GDM1 (cell line): ENCODE measurements around the gene ZNF674.

Source experiments
- DNase-seq: peaks from one replicate; lab custom pipeline; 2025; lab: John Stamatoyannopoulos, UW

Gene ZNF674

GRCh38 chrX:46545111-46546005 lies at the start of gene ZNF674:
ZNF674 (minus strand) TSS chrX:46545421; CDS start chrX:46542087, 3,334 bp downstream.
- DNase-seq: peak; percentile 78

- DNase-seq: no peak
These were observed 44.9 kb upstream of the ZNF674 start for GRCh38 chrX:46589977-46590723.

GRCh38 chrX:46588263-46588662 lies 43.0 kb upstream of the ZNF674 start:
- peak; percentile 12 for DNase-seq

GRCh38 chrX:46587753-46588171 lies 42.5 kb upstream of the ZNF674 start:
- DNase-seq: no peak

- DNase-seq: no peak
These were observed 41.9 kb upstream of the ZNF674 start for GRCh38 chrX:46587158-46587557.

GRCh38 chrX:46584736-46585135 lies 39.5 kb upstream of the ZNF674 start:
- no peak for DNase-seq

- DNase-seq: no peak
These were observed 37.7 kb upstream of the ZNF674 start for GRCh38 chrX:46582966-46583365.

GRCh38 chrX:46582325-46582724 lies 37.1 kb upstream of the ZNF674 start:
- no peak for DNase-seq

- no peak for DNase-seq
These were observed 35.4 kb upstream of the ZNF674 start for GRCh38 chrX:46580613-46581012.

GRCh38 chrX:46579250-46579649 lies 34.0 kb upstream of the ZNF674 start:
- DNase-seq: no peak

- DNase-seq: no peak
These were observed 32.2 kb upstream of the ZNF674 start for GRCh38 chrX:46577221-46578005.

GRCh38 chrX:46576458-46576857 lies 31.2 kb upstream of the ZNF674 start:
- DNase-seq: no peak

GRCh38 chrX:46575991-46576392 lies 30.8 kb upstream of the ZNF674 start:
- no peak for DNase-seq

- no peak for DNase-seq
These were observed 30.4 kb upstream of the ZNF674 start for GRCh38 chrX:46575586-46575985.

GRCh38 chrX:46574774-46575381 lies 29.7 kb upstream of the ZNF674 start:
- peak; percentile 25 for DNase-seq

- DNase-seq: no peak
These were observed 28.9 kb upstream of the ZNF674 start for GRCh38 chrX:46573892-46574773.

GRCh38 chrX:46573331-46573891 lies 28.2 kb upstream of the ZNF674 start, which contains the start of gene CHST7:
CHST7 (plus strand) TSS chrX:46573765; CDS start chrX:46573932, 167 bp downstream.
- peak; percentile 65 for DNase-seq

- DNase-seq: no peak
These were observed 27.2 kb upstream of the ZNF674 start for GRCh38 chrX:46572340-46572936.

- no peak for DNase-seq
These were observed 26.5 kb upstream of the ZNF674 start for GRCh38 chrX:46571423-46572339.
